Endothelial cell of umbilical vein (primary cell): ENCODE measurements around the gene ADCY5. TPM values are rescaled to one million over a fixed set of nuclear protein-coding genes. Genes with fewer than 3 reads are reported as not detected.

Experiments
- BruUV-seq: library from RNA; stranded (reverse); fragments of 400-500 nt; replicated peaks from 2 replicates; lab custom pipeline; 2021; lab: Mats Ljungman, UMichigan
- CTCF ChIA-PET: fragments of 300-600, 350-600 bp; sonication (Branson Sonifier 250); formaldehyde crosslinking; loops from one replicate; lab custom pipeline; 2021; ENCODE audit warnings: antibody characterized with exemption, inconsistent platforms; lab: Charles Lee
- POLR2A ChIA-PET: fragments of 300-600, 350-600 bp; sonication (Branson Sonifier 250); formaldehyde crosslinking; loops from one replicate; lab custom pipeline; 2021; ENCODE audit warnings: antibody characterized with exemption, inconsistent platforms; lab: Charles Lee
- DNase-seq: peaks from one replicate; pipeline ENCODE4 v3.0.0-alpha.2; 2011; ENCODE audit warnings: low read depth, low spot score
- FAIRE-seq: peaks from 2 replicates; lab custom pipeline; 2011; peaks lifted over from hg19 to GRCh38; lab: Jason Lieb, UNC
- H2AFZ ChIP-seq: 2 replicates; pipeline ENCODE4 v1.6.0; 2012; ENCODE audit warnings: low read depth, low read length, control low read depth, inconsistent platforms
- H3K27ac ChIP-seq: 2 replicates; pipeline ENCODE4 v1.5.1; 2011; ENCODE audit warnings: low read depth, mild to moderate bottlenecking, control low read depth, low read length, moderate library complexity; ENCODE audit not compliant: insufficient read depth
- H3K27me3 ChIP-seq, 2 experiments: 2 replicates each; pipeline versions ENCODE4 v1.6.0 to v1.6.1; 2011; ENCODE audit warnings: low read length in 2 of 2, mixed read lengths in 1 of 2; ENCODE audit not compliant: control insufficient read depth in 2 of 2, insufficient read depth in 2 of 2
- H3K36me3 ChIP-seq, 2 experiments: 2 replicates in 1 of 2; 3 replicates in 1 of 2; pipeline ENCODE4 v1.5.1; 2011; ENCODE audit warnings: low read length in 2 of 2, mild to moderate bottlenecking in 1 of 2, moderate library complexity in 1 of 2; ENCODE audit not compliant: control insufficient read depth in 2 of 2, insufficient read depth in 2 of 2; ENCODE audit errors: extremely low read depth in 1 of 2
- H3K4me1 ChIP-seq: 3 replicates; pipeline ENCODE4 v1.5.1; 2011; ENCODE audit warnings: mild to moderate bottlenecking, low read length; ENCODE audit not compliant: control insufficient read depth, insufficient read depth; ENCODE audit errors: extremely low read depth
- H3K4me2 ChIP-seq: 2 replicates; pipeline ENCODE4 v1.6.1; 2011; ENCODE audit warnings: low read length, control low read depth, mixed read lengths; ENCODE audit not compliant: insufficient read depth
- H3K4me3 ChIP-seq, 3 experiments: fragments of 200-600 bp in 1 of 3; sonication (generic), shearing (Covaris generic) in 1 of 3; replicated peaks in 1 of 3; 2 replicates each; pipeline ENCODE4 v1.5.1; 2011 to 2016; ENCODE audit warnings: control low read depth in 3 of 3, low read length in 3 of 3, mild to moderate bottlenecking in 2 of 3, inconsistent platforms in 1 of 3, low read depth in 1 of 3, moderate library complexity in 1 of 3; ENCODE audit not compliant: insufficient read depth in 1 of 3
- H3K79me2 ChIP-seq: 2 replicates; pipeline ENCODE4 v1.6.0; 2012; ENCODE audit warnings: low read length, inconsistent platforms; ENCODE audit not compliant: control insufficient read depth, insufficient read depth
- H3K9ac ChIP-seq: replicated peaks from 2 replicates; pipeline ENCODE3; 2011; ENCODE audit warnings: low read length, control low read depth; ENCODE audit not compliant: insufficient read depth; ENCODE audit errors: extremely low read depth
- H3K9me1 ChIP-seq: replicated peaks from 3 replicates; pipeline ENCODE4 v1.6.0; 2011; ENCODE audit warnings: mild to moderate bottlenecking, low read length; ENCODE audit not compliant: control insufficient read depth, insufficient read depth; ENCODE audit errors: extremely low read depth
- H3K9me3 ChIP-seq: replicated peaks from 2 replicates; pipeline ENCODE4 v1.5.1; 2012; ENCODE audit warnings: low read length, inconsistent platforms; ENCODE audit not compliant: control insufficient read depth, insufficient read depth
- H4K20me1 ChIP-seq: replicated peaks from 2 replicates; pipeline ENCODE3; 2011; ENCODE audit warnings: mild to moderate bottlenecking, low read length; ENCODE audit not compliant: control insufficient read depth, insufficient read depth; ENCODE audit errors: extremely low read depth
- EZH2 ChIP-seq: IDR thresholded peaks from 2 replicates; pipeline ENCODE4 v1.6.1; 2012; ENCODE audit warnings: borderline replicate concordance, low read depth, mild to moderate bottlenecking, moderate library complexity, low read length, inconsistent platforms; ENCODE audit not compliant: severe bottlenecking
- FOS ChIP-seq: IDR thresholded peaks from 2 replicates; pipeline ENCODE4 v1.6.1; 2011; ENCODE audit warnings: mild to moderate bottlenecking, low read length, moderate library complexity, borderline replicate concordance; ENCODE audit not compliant: insufficient read depth
- GATA2 ChIP-seq: IDR thresholded peaks from 2 replicates; pipeline ENCODE4 v1.7.0; 2011; ENCODE audit warnings: low read depth, mild to moderate bottlenecking, moderate library complexity, mixed read lengths, low read length; ENCODE audit not compliant: insufficient read length, insufficient read depth
- JUN ChIP-seq: IDR thresholded peaks from 2 replicates; pipeline ENCODE4 v1.6.1; 2011; ENCODE audit warnings: borderline replicate concordance, low read depth; ENCODE audit not compliant: insufficient read length, insufficient read depth
- MAX ChIP-seq: IDR thresholded peaks from 2 replicates; pipeline ENCODE4 v1.6.1; 2011; ENCODE audit not compliant: insufficient read depth, insufficient read length
- MYC ChIP-seq: IDR thresholded peaks from one replicate; pipeline ENCODE4 v1.6.1; 2011; ENCODE audit warnings: mild to moderate bottlenecking, low read depth, low read length
- POLR2A ChIP-seq: IDR thresholded peaks from 2 replicates; pipeline ENCODE4 v1.6.1; 2012; ENCODE audit warnings: low read depth, mild to moderate bottlenecking, control low read depth, low read length
- POLR2AphosphoS5 ChIP-seq: IDR thresholded peaks from 2 replicates; pipeline ENCODE4 v1.6.1; 2012; ENCODE audit warnings: low read depth, mild to moderate bottlenecking, control low read depth, low read length, moderate library complexity; ENCODE audit not compliant: insufficient read depth
- dilution Hi-C: fragments of 300-500 bp; cut with MboI; formaldehyde crosslinking; loops from one replicate; pipeline ENCODE4 v1.15.0; 2019; ENCODE audit warnings: low sequenced_read_pairs; ENCODE audit not compliant: extremely low pct_ligation_motif_present
- intact Hi-C: fragments of 100-400 bp; cut with micrococcal nuclease; formaldehyde crosslinking; loops from one replicate; pipeline ENCODE4 v1.10.0; 2022
- polyA plus RNA-seq, 4 experiments: library from polyadenylated mRNA; depleted of rRNA in 3 of 4; stranded (reverse) in 3 of 4; unstranded in 1 of 4; fragments of >200 nt; gene quantifications; 2 replicates each; pipeline versions ENCODE4 v1.2.1 to v1.2.3, GENCODE V29; 2011 to 2012; ENCODE audit warnings: missing spikeins in 1 of 4
- total RNA-seq: library from RNA; stranded (reverse); gene quantifications from 2 replicates; pipeline ENCODE4 v1.2.3, GENCODE V29; 2021
- TF ChIP-seq, protein P1 (sequence below), 2 donors: IDR thresholded peaks; 1 replicate in 1 of 2; 2 replicates in 1 of 2; pipeline ENCODE4 v1.5.1; 2011; ENCODE audit warnings: low read length in 2 of 2, mild to moderate bottlenecking in 2 of 2, moderate library complexity in 2 of 2, control low read depth in 1 of 2, inconsistent platforms in 1 of 2, low read depth in 1 of 2; ENCODE audit not compliant: insufficient read depth in 1 of 2; ENCODE audit errors: extremely low read depth in 1 of 2

The ADCY5 gene
- total and polyA plus RNA-seq, 2 donors (not counting 3 experiments of a cell fraction or from before 2014, with no cell fraction given), result 0.01 TPM; not detected in 1

DNA sequence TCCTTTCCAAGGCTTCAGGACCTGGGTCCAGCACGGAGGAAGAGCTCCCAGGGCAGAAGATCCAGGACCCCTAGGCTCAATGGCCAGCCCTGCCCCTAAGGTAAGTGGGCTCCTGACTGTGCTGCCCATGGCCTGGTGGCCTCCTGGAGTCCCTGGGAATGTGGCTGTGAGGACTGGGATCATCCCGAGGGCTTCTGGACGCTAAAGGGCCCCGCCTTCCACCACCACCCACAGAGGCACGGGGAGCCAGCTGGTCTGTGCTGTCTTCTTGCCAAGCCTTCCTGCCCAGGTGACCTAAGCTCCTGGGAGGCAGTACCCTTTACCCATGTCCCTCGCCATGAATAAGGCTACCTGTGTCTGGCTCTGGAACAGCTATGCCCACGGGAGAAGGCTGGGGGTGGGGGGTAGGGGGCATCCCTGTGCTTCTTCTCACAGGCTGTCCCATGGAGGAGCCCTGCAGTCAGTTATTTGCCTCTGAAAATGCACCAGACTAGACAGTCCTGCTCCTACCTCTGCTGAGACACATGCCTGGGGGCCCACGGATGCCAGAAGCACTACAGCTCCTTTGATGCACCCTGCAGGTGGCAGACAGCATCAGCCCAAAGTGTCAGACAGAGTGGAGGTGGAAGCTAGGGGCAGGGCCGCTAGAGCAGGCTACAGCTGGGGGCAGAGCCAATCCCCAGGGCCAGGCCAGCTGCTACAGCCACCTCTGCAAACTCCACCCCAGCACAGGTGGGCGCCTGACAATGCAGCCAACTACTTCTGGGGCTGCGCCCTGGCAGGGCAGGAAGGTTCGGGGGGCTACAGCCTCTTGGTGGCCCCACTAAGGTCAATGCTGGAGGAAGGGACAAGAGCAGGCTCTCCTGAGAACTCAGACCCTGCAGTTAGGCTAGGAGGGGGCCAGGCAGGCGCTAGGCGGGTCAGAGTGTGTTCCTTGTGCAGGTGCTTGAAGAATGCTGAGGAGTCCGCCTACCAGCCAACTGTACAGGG lies 156.3 kb downstream of the ADCY5 start:
- H3K79me2 ChIP-seq, result no peaks in the 10 kb centered on the region
- no peaks in the 10 kb centered on the region for H3K4me1 ChIP-seq
- no peak for FAIRE-seq
- CTCF ChIA-PET, result interaction anchor here (0.6 to 0.9 kb wide), 2 partner anchors 37 to 65 kb away, joined by 3 read pairs; no protein-coding TSS in a partner anchor
- POLR2A ChIA-PET, result interaction anchor here (0.6 kb wide), 1 partner anchor 133 kb away, joined by 6 read pairs; no protein-coding TSS in a partner anchor
- intact Hi-C loops, result no loop called here
- TF ChIP-seq GATA2 (no peak), FOS (no peak), POLR2A (no peak), MYC (no peak), EZH2 (no peak), JUN (no peak), POLR2AphosphoS5 (no peak), MAX (no peak)
- TF ChIP-seq, protein P1, sequence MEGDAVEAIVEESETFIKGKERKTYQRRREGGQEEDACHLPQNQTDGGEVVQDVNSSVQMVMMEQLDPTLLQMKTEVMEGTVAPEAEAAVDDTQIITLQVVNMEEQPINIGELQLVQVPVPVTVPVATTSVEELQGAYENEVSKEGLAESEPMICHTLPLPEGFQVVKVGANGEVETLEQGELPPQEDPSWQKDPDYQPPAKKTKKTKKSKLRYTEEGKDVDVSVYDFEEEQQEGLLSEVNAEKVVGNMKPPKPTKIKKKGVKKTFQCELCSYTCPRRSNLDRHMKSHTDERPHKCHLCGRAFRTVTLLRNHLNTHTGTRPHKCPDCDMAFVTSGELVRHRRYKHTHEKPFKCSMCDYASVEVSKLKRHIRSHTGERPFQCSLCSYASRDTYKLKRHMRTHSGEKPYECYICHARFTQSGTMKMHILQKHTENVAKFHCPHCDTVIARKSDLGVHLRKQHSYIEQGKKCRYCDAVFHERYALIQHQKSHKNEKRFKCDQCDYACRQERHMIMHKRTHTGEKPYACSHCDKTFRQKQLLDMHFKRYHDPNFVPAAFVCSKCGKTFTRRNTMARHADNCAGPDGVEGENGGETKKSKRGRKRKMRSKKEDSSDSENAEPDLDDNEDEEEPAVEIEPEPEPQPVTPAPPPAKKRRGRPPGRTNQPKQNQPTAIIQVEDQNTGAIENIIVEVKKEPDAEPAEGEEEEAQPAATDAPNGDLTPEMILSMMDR (IDR thresholded peaks at IDR 0.05; ENCODE audit: extremely low read depth in 1 of 2, insufficient read depth in 1 of 2, low read depth in 1 of 2, low read length in 2 of 2), result no peak
- no peak overlapping the region for H3K9ac ChIP-seq
- no peaks in the 10 kb centered on the region for H3K36me3 ChIP-seq
- no peaks in the 10 kb centered on the region for H3K9me1 ChIP-seq
- no peaks in the 10 kb centered on the region for H4K20me1 ChIP-seq
- no peak overlapping the region for H3K4me2 ChIP-seq
- H3K27ac ChIP-seq, result no peak overlapping the region
- dilution Hi-C loops, result no loop called here
- no peaks in the 10 kb centered on the region for H3K27me3 ChIP-seq
- no peak overlapping the region for H2AFZ ChIP-seq
- H3K4me3 ChIP-seq, result no peak overlapping the region
- BruUV-seq, result no TSS peak
- H3K9me3 ChIP-seq, result no peaks in the 10 kb centered on the region
- DNase-seq, result no peak
